BE2C (cell line): ENCODE measurements around the gene NRF1.

ENCODE experiments used
- DNase-seq: peaks from one replicate; pipeline ENCODE4 v3.0.0-alpha.2; 2020
- H3K27me3 ChIP-seq: fragments of 250-450 bp; sonication (Bioruptor Pico); 2 replicates; pipeline ENCODE4 v1.5.1; 2020; ENCODE audit warnings: mild to moderate bottlenecking
- H3K36me3 ChIP-seq: fragments of 250-450 bp; sonication (Bioruptor Pico); 2 replicates; pipeline ENCODE4 v1.5.1; 2020; ENCODE audit warnings: mild to moderate bottlenecking
- H3K4me1 ChIP-seq: fragments of 250-450 bp; sonication (Bioruptor Pico); 2 replicates; pipeline ENCODE4 v1.5.1; 2020
- H3K4me3 ChIP-seq: 2 replicates; pipeline ENCODE4 v1.5.1; 2011; ENCODE audit warnings: low read depth, low read length
- H3K9me3 ChIP-seq: fragments of 250-450 bp; sonication (Bioruptor Pico); 2 replicates; pipeline ENCODE4 v1.5.1; 2020
- TF ChIP-seq, protein P1 (sequence below): IDR thresholded peaks from 2 replicates; pipeline ENCODE4 v1.5.1; 2012; ENCODE audit warnings: mild to moderate bottlenecking, low read depth, low read length

The NRF1 gene

DNA sequence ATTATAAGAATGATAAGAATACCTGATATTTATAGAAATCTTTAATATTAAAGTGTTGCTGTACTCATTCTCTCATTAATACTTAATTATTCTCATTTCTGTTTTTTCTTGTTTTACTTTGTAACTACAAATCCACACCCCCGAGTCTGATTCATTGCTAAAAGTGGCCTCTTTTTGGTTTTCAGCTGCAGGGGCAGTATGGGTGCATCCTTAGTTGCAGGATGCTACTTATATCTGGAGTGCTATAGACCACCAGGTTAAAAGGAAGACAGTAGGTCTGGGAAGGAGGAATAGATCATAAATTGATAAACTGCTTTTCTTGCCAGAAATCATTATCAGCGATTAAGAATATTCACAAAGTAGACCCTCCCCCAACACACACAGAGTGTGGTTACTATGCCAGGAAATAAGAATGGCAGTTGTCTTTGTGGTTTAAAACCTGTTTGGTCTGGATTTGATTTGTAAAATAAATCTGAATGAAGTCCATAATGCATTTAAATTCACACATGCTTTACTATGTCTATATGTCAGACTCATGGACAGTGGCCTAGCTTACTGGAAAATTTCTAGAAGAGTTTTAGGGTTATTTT, 96.5 kb downstream of the NRF1 start:
- DNase-seq = no peak
- TF ChIP-seq, protein P1, sequence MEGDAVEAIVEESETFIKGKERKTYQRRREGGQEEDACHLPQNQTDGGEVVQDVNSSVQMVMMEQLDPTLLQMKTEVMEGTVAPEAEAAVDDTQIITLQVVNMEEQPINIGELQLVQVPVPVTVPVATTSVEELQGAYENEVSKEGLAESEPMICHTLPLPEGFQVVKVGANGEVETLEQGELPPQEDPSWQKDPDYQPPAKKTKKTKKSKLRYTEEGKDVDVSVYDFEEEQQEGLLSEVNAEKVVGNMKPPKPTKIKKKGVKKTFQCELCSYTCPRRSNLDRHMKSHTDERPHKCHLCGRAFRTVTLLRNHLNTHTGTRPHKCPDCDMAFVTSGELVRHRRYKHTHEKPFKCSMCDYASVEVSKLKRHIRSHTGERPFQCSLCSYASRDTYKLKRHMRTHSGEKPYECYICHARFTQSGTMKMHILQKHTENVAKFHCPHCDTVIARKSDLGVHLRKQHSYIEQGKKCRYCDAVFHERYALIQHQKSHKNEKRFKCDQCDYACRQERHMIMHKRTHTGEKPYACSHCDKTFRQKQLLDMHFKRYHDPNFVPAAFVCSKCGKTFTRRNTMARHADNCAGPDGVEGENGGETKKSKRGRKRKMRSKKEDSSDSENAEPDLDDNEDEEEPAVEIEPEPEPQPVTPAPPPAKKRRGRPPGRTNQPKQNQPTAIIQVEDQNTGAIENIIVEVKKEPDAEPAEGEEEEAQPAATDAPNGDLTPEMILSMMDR = no peak
- Histone ChIP-seq H3K36me3 (peaks cover 7% of the 10 kb centered on the region), H3K27me3 (no peaks in the 10 kb centered on the region), H3K9me3 (no peaks in the 10 kb centered on the region), H3K4me1 (no peaks in the 10 kb centered on the region), H3K4me3 (no peak overlapping the region)

GRCh38 chr7:129713544-129713943, 102.0 kb downstream of the NRF1 start:
- Histone ChIP-seq H3K4me1 (no peaks in the 10 kb centered on the region), H3K9me3 (no peaks in the 10 kb centered on the region), H3K4me3 (no peak overlapping the region), H3K36me3 (peaks cover 27% of the 10 kb centered on the region), H3K27me3 (no peaks in the 10 kb centered on the region)
- peak; percentile 46 for DNase-seq
- TF ChIP-seq, protein P1 = no peak

- H3K9me3 ChIP-seq = no peaks in the 10 kb centered on the region
- H3K4me3 ChIP-seq = no peak overlapping the region
- TF ChIP-seq, protein P1 = no peak
- H3K27me3 ChIP-seq = no peaks in the 10 kb centered on the region
- peaks cover 26% of the 10 kb centered on the region for H3K36me3 ChIP-seq
- no peaks in the 10 kb centered on the region for H3K4me1 ChIP-seq
- DNase-seq = no peak
Observed at GRCh38 chr7:129714514-129715063, 103.1 kb downstream of the NRF1 start.

- Histone ChIP-seq H3K36me3 (peaks cover 29% of the 10 kb centered on the region), H3K4me1 (no peaks in the 10 kb centered on the region), H3K9me3 (no peaks in the 10 kb centered on the region), H3K4me3 (no peak overlapping the region), H3K27me3 (no peaks in the 10 kb centered on the region; the same call in 1 of the 2 replicates)
- TF ChIP-seq, protein P1 = no peak
- DNase-seq = no peak
Observed at GRCh38 chr7:129719980-129720732, 108.6 kb downstream of the NRF1 start.

DNA sequence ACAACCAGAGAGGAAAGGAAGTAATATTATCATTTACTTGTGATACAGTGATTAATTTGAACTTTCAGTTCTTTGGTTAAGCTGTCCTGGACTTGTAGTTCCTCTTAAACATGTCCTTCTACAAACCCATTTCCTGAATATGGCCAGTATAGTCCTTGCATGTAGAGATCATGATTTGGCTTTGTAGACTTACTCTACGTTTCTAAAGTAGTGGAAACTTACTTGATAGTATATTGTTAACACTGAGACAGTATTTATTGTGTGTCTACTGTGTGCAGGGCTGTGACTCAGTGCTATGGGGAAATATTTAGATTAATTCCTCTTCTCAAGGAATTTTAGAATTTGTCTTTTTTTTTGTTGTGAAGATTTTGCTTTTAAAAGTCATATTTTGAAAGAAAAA, 109.5 kb downstream of the NRF1 start:
- TF ChIP-seq, protein P1 = no peak
- no peaks in the 10 kb centered on the region for H3K9me3 ChIP-seq
- no peaks in the 10 kb centered on the region for H3K4me1 ChIP-seq
- no peak for DNase-seq
- peaks cover 29% of the 10 kb centered on the region for H3K36me3 ChIP-seq
- H3K4me3 ChIP-seq = no peak overlapping the region
- H3K27me3 ChIP-seq = no peaks in the 10 kb centered on the region; the same call in 1 of the 2 replicates

- H3K36me3 ChIP-seq = peaks cover 21% of the 10 kb centered on the region
- no peaks in the 10 kb centered on the region for H3K4me1 ChIP-seq
- TF ChIP-seq, protein P1 = no peak
- H3K9me3 ChIP-seq = no peaks in the 10 kb centered on the region
- H3K27me3 ChIP-seq = no peaks in the 10 kb centered on the region; the same call in 1 of the 2 replicates
- DNase-seq = no peak
- no peak overlapping the region for H3K4me3 ChIP-seq
Observed at GRCh38 chr7:129723679-129724078, 112.2 kb downstream of the NRF1 start.
